Prostate gland (tissue), 2 donors: ENCODE data around the gene DKK3.

Experiments used
- POLR2A ChIP-seq: fragments of 450-650 bp; IDR thresholded peaks from one replicate; pipeline ENCODE4 v1.6.1; 2016; ENCODE audit warnings: antibody characterized with exemption, mild to moderate bottlenecking
- TF ChIP-seq, protein P1 (sequence below), 4 experiments: fragments of 200-600 bp in 2 of 4; fragments of 450-650 bp in 2 of 4; sonication (generic) in 2 of 4; IDR thresholded peaks; 1 replicate in 3 of 4; 2 replicates in 1 of 4; pipeline ENCODE4 v1.5.1; 2016 to 2019; ENCODE audit warnings: antibody characterized with exemption in 4 of 4, mild to moderate bottlenecking in 2 of 4, moderate library complexity in 2 of 4

DNA sequence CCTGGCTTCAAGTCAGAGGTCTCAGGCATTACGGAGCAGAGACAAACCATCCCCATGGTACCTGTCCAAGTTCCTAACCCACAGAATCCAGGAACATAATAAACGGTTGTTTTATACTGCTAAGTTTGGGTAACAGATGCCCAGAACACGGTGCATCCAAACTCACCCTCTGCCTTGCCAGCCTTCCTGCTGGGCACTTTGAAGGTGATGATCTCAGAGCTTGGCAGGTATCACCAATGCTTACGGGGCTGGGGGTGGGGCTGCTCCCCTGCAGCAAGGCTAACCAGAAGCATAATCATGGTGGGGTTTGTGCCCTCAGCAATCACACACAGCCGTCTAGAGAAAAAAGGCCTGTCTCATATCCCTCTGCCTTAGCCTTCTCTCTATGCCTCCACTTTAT is 27.1 kb downstream of the DKK3 start:
- TF ChIP-seq, protein P1, sequence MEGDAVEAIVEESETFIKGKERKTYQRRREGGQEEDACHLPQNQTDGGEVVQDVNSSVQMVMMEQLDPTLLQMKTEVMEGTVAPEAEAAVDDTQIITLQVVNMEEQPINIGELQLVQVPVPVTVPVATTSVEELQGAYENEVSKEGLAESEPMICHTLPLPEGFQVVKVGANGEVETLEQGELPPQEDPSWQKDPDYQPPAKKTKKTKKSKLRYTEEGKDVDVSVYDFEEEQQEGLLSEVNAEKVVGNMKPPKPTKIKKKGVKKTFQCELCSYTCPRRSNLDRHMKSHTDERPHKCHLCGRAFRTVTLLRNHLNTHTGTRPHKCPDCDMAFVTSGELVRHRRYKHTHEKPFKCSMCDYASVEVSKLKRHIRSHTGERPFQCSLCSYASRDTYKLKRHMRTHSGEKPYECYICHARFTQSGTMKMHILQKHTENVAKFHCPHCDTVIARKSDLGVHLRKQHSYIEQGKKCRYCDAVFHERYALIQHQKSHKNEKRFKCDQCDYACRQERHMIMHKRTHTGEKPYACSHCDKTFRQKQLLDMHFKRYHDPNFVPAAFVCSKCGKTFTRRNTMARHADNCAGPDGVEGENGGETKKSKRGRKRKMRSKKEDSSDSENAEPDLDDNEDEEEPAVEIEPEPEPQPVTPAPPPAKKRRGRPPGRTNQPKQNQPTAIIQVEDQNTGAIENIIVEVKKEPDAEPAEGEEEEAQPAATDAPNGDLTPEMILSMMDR (IDR thresholded peaks at IDR 0.05): no peak
- TF ChIP-seq POLR2A: no peak
